IPS-15b (cell line): ENCODE data around the gene UQCR11.

Experiments used
- H3K27me3 ChIP-seq: one replicate; pipeline ENCODE4 v1.6.1; 2013; ENCODE audit warnings: low read length; ENCODE audit not compliant: control insufficient read depth, insufficient read depth
- H3K36me3 ChIP-seq: one replicate; pipeline ENCODE4 v1.6.1; 2013; ENCODE audit warnings: low read length; ENCODE audit not compliant: control insufficient read depth, insufficient read depth
- H3K4me1 ChIP-seq: one replicate; pipeline ENCODE4 v1.6.1; 2013; ENCODE audit warnings: mild to moderate bottlenecking, low read length; ENCODE audit not compliant: control insufficient read depth, insufficient read depth
- H3K4me3 ChIP-seq: one replicate; pipeline ENCODE4 v1.5.1; 2013; ENCODE audit warnings: low read depth, low read length
- H3K9ac ChIP-seq: one replicate; pipeline ENCODE4 v1.6.1; 2013; ENCODE audit warnings: low read depth, mild to moderate bottlenecking, low read length
- H3K9me3 ChIP-seq: one replicate; pipeline ENCODE4 v1.6.1; 2013; ENCODE audit warnings: mild to moderate bottlenecking, low read length; ENCODE audit not compliant: control insufficient read depth, insufficient read depth

The UQCR11 gene

DNA sequence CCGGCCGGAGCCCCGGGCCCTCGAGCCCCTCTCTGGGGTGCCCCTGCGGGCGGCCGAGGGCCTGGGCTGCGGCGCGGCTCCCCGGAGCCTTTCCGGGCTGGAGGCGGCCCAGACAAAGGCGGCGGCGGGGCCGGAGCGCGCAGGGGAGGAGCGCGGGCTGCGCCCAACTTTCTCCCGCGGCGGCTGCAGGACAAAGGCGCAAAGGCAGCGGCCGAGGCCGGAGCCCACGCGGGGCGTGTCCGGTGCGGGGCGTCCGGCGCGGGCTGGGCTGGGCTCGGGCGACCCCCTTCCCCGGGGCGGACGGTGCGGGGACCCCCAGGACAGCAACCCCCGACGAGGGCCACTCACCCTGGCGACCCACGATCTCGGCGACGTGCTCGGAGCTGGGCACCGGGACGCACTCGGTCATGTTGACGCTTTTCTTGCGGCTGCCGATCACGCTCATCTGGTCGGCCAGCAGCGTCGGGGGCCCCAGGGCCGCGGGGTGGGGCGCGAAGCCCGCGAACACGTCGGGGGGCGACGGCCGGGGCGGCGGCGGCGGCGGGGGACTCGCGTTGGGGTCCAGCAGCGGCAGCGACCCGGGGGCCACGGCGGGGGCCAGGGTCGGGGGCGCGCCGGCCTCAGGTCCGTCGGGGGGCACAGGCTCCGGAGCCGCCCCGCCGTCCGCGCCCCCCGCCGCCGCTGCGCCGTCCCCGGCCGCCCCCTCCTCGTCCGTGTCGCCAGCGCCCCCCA, 38.0 kb downstream of the UQCR11 start:
- Histone ChIP-seq H3K36me3 (no peaks in the 10 kb centered on the region), H3K9me3 (no peaks in the 10 kb centered on the region), H3K4me1 (no peaks in the 10 kb centered on the region), H3K4me3 (peak overlapping the region; percentile 77), H3K9ac (peak overlapping the region; percentile 37), H3K27me3 (peaks cover 12% of the 10 kb centered on the region)

DNA sequence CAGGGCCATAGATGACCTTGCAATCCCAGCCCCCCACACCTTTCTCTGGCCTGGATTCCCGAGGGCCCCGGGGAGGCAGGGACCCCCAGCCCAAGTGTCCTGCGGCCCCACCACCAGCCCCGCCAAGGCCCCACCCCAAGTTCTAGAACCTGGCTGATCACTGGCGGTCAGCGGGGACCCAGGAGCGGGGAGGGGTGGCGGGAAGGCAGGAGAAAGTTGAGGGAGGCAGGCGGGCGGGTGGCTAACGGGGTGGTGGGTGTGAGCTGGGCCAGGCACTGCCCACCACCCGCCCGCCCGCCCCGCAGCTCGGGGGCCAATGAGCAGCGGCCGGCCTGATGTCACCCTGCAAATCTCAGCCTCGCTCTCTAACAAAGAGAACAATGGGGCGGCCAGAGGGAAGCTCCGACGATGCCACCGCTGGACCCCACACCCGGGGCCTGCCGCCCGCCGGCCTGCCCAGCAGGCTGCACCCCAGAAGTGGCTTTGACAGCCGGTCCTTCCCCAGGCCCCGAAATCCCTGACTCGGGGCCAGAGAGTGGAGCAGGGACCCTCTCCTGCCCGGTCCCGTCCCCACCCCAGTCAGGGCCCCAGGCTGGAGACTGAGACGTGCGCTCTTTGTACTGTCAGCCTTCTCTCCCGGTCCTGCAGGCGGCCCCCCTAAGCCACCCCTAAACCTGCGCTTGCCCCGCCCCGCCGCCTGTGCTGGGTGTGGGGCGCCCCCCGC, 38.7 kb downstream of the UQCR11 start:
- Histone ChIP-seq H3K4me3 (peak overlapping the region; percentile 77), H3K9ac (peak overlapping the region; percentile 81), H3K36me3 (no peaks in the 10 kb centered on the region), H3K9me3 (no peaks in the 10 kb centered on the region), H3K4me1 (no peaks in the 10 kb centered on the region), H3K27me3 (peaks cover 12% of the 10 kb centered on the region)

DNA sequence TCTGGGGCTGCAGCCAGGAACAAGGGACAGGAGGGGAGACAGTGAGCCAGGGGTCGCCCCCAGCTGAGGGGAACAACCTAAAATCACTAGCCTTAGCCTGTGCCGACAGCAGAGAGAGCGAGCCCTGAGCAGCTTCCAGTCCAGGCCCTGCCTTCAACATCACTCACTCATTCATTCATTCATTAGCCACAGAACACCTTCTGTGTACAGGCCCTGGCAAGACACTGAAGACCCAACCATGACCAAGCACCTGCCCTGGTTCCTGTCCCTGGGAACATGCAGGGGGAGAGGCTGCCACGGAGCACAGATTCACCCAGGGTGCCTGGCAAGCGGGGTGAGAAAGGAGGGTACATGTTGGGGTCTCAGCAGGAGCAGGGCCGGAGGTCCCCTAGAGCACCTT, 42.0 kb downstream of the UQCR11 start:
- H3K9ac ChIP-seq, result peak overlapping the region; percentile 24

DNA sequence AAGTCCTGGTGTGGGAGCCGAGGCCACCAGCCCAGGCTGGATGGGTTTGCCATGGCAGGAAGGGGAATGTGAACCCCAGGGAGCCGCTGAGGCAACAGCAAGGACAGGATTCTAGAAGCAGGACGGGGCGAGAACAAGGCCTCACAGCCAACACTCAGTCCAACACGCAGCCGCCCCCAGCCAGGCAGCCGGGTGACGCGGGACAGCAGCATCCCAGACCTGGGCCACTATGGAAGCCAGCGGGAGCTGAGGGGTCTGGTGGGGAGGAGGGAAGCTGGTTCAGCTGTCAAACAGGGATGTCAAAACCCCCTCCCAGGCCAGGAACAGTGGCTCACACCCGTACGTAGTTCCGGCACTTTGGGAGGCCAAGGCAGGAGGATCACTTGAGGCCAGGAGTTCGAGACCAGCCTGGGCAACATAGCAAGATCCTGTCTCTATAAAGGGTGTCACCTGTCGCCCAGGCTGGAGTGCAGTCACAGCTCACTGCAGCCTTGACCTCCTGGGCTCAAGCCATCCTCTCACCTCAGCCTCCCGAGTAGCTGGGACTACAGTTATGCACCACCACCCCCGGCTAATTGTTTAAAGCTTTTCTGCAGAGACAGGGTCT, 43.9 kb downstream of the UQCR11 start:
- Histone ChIP-seq H3K4me1 (no peaks in the 10 kb centered on the region), H3K36me3 (peaks cover 6% of the 10 kb centered on the region), H3K4me3 (no peak overlapping the region), H3K27me3 (no peaks in the 10 kb centered on the region), H3K9ac (no peak overlapping the region), H3K9me3 (no peaks in the 10 kb centered on the region)

More for the DNA sequence above, 42.0 kb downstream of the UQCR11 start:
- Histone ChIP-seq H3K36me3 (no peaks in the 10 kb centered on the region), H3K9me3 (no peaks in the 10 kb centered on the region), H3K4me1 (no peaks in the 10 kb centered on the region), H3K4me3 (no peak overlapping the region), H3K27me3 (no peaks in the 10 kb centered on the region)

DNA sequence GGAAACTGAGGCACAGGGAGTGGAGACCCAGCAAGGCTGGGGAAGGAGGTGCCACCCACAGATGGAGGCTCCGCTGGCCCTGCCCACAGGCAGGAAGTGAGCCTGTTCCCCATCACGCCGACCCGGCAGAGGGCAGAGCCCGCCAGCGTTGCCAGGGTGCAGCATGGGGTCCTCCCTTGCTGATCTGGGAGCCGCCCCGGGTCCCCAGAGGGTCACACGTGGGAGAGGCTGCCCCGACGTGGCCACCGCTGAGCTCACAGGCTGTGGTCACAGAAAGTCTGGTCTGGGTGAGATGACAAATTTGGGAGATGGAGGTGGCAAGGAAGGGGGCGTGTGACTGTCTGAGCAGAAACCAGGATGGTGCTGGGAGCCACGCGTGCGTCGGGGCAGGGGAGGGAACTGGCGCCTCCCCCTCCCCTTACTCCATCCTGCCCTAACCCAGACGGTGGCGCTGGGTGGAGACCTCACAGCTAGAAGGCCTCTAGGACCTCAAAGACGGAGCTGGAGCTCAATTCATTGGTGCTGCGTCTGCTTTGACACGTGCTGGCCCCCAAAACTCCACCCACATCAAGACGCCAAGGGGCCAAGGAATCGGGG, 44.9 kb downstream of the UQCR11 start:
- no peaks in the 10 kb centered on the region for H3K4me1 ChIP-seq
- H3K9ac ChIP-seq, result no peak overlapping the region
- H3K27me3 ChIP-seq, result no peaks in the 10 kb centered on the region
- H3K36me3 ChIP-seq, result peaks cover 10% of the 10 kb centered on the region
- no peaks in the 10 kb centered on the region for H3K9me3 ChIP-seq
- H3K4me3 ChIP-seq, result no peak overlapping the region

DNA sequence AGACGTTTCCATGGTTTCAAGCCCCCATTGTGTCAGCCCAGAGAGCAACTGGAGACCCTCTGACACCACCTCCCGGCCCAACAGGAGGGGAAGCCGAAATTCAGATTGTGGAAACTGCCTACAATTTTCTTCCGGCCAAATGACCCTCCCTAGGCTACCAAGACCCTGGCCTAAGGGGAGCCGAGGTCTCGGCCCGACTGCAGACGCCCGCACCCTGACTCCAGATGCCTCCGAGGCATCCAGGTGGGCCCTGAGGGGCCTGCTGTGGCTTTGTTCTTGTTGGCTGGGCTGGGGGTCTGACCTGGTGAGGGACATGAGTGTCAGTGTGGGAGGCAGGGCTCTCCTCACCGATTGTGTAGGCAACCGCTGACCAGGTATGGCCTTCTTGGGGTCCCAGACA, 46.7 kb downstream of the UQCR11 start:
- no peaks in the 10 kb centered on the region for H3K4me1 ChIP-seq
- H3K9ac ChIP-seq, result no peak overlapping the region
- H3K36me3 ChIP-seq, result peaks cover 11% of the 10 kb centered on the region

DNA sequence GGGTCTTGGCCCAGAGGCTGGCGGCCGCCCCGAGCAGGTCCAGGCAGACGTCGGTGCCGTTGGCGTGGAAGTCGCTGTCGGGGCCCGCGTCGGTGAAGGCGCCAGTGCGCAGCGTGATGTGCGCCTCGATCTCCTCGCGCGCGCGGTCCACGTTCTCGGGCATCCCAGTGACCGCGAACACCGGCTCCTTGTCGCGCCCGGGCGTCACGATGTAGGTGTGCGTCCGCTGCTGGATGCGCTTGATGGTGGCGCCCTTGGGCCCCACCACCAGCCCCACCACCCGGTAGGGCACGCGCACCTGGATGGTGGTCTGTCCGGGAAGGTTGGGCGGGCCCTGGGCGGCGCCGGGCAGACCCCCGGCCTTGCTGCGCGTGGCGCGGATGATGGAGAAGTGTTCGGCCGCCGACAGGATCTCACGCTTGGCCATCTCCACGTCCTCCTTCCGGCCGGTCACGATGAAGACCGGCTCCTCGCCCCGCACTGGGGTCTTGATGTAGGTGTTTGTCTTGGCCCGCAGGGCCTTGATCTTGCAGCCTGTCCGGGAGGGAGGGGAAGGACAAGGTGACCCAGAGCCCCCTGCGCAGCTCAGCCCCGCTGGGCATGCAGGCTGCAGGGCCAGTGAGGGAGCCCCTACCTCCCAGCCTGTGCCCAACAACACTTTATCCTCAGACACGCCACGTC, 48.7 kb downstream of the UQCR11 start:
- H3K36me3 ChIP-seq, result peaks cover 11% of the 10 kb centered on the region
- no peaks in the 10 kb centered on the region for H3K9me3 ChIP-seq
- H3K27me3 ChIP-seq, result no peaks in the 10 kb centered on the region
- H3K4me1 ChIP-seq, result no peaks in the 10 kb centered on the region
- no peak overlapping the region for H3K4me3 ChIP-seq
- H3K9ac ChIP-seq, result no peak overlapping the region

More for the DNA sequence above, 46.7 kb downstream of the UQCR11 start:
- Histone ChIP-seq H3K4me3 (no peak overlapping the region), H3K27me3 (no peaks in the 10 kb centered on the region), H3K9me3 (no peaks in the 10 kb centered on the region)

DNA sequence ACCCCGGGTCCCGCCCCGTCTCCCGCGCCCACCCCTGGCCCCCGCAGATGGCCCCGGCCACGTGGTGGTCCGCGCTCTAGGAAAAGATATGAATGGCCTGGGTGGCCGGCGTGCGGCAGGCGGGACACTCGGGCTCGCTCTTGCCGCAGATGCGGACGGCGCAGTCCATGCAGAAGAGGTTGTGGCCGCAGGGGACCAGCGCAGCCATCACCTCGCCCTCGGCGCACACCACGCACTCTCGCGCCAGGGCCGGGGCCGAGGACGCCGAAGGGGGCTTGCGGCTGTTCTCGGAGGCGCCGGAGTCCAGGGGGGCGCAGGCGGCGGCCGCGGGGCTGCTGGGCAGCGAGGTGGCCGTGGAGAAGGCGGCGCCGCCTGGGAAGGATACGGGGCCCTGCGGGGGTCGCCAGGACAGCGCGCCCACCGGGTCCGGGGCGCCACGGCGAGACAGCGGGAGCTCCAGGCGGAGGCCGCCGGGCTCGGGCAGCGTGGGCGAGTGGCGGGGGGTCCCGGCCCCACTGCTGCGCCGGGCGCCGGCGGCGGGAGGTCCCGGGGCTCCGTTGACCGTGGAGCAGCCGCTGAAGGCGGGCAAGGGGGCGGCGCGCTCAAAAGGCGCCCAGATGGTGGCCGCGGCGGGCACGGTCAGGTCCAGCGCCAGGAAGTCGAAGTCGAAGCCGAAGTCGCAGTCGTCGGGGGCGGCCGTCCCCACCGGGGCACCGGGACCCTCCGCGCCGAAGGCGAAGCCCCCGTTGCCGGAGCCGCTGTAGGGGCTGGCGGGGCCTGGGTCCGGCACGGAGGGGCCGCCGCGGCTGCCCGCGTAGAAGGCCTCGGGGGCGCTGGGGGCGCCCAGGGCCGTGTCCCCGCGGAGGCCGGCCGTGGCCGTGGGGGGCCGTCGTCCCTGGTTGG, 49.5 kb downstream of the UQCR11 start:
- H3K9ac ChIP-seq, result no peak overlapping the region
- no peaks in the 10 kb centered on the region for H3K27me3 ChIP-seq
- no peaks in the 10 kb centered on the region for H3K4me1 ChIP-seq
- peaks cover 11% of the 10 kb centered on the region for H3K36me3 ChIP-seq
- H3K9me3 ChIP-seq, result no peaks in the 10 kb centered on the region
- H3K4me3 ChIP-seq, result no peak overlapping the region

DNA sequence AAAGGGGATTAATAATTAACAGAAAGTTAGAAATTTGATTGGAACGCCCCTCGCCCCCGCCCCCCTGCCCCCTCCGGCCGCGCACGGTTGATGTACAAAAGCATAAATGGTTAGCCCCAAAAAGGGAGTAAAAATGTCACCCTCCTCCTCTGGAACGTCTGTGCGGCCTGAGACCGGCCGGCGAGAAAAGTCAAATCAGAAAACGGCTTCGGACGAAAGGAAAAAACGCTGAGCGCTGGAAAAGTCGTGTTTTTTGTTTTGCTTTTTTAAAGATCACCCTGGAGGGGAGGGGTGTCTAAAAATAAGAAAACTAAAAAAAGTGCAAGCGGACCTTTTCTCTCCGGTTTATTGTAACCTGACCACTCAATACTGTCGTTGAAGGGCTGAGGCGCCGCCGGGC, 50.3 kb downstream of the UQCR11 start:
- no peak overlapping the region for H3K9ac ChIP-seq

DNA sequence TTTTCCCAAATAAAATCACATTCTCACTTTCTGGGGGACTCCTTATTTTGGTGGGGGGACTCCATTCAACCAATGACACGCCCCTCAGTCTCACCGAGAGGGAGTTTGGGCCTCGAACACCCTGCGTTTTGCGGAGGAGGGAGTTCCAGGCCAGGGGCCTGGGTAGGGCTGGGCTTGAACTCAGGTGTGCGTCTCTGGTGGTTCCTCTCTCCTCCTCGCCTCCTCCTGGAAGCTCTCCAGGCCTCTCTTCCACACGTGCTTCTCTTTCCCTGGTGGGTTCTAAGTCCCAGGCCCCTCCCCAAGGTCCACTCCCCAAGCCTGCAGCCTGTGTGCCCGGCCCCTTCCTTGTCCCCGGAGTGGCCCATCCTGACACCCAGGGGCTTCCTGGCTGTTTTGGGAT, 51.8 kb downstream of the UQCR11 start:
- Histone ChIP-seq H3K9ac (no peak overlapping the region), H3K4me1 (no peaks in the 10 kb centered on the region), H3K9me3 (no peaks in the 10 kb centered on the region), H3K4me3 (no peak overlapping the region), H3K27me3 (no peaks in the 10 kb centered on the region), H3K36me3 (peaks cover 11% of the 10 kb centered on the region)

More for the DNA sequence above, 50.3 kb downstream of the UQCR11 start:
- Histone ChIP-seq H3K36me3 (peaks cover 11% of the 10 kb centered on the region), H3K4me3 (no peak overlapping the region), H3K27me3 (no peaks in the 10 kb centered on the region), H3K4me1 (no peaks in the 10 kb centered on the region), H3K9me3 (no peaks in the 10 kb centered on the region)
